Choroid plexus epithelial cell (primary cell): ENCODE data around the gene PRKG1.

Experiments
- DNase-seq: peaks from one replicate; pipeline ENCODE4 v3.0.0-alpha.2; 2010; ENCODE audit warnings: low read depth
- H3K4me3 ChIP-seq: 2 replicates; pipeline ENCODE4 v1.5.1; 2011; ENCODE audit warnings: low read depth, mild to moderate bottlenecking, control low read depth, low read length, moderate library complexity
- CTCF ChIP-seq: conservative IDR thresholded peaks from 2 replicates; pipeline ENCODE4 v1.5.1; 2011; ENCODE audit warnings: low read depth, mild to moderate bottlenecking, control low read depth, inconsistent platforms, low read length, moderate library complexity

Gene PRKG1

GRCh38 chr10:51075873-51076229 is 1.6 kb downstream of the PRKG1 start:
- no peak overlapping the region for H3K4me3 ChIP-seq
- DNase-seq, result no peak
- no peak for TF ChIP-seq CTCF

DNA sequence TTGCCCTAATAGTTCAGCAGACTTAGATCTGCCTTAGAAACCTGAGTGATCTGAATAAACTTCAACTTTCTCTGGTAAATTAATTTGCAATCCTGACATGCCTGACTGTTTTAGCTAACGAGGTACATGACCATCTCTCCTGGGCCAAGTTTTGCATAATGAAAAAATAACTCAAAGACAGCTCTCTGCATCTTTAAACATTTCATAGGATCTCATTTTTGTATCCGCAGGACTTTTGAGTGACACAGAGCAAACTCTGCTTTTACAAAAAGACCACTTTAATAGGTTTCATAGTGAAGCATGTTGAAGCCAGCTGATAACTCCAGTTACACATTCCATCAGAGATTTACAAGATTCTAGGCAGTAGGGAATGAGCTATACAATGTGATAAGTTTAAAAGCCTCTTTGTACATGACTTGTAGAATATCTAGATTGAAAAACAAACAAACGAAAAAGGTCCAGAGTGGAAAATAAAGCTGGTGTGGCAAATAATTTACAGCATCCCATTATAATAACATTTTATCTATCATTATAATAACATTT is 2.1 kb downstream of the PRKG1 start:
- DNase-seq, result no peak
- TF ChIP-seq CTCF, result no peak
- no peak overlapping the region for H3K4me3 ChIP-seq

GRCh38 chr10:51077074-51077473 is 2.8 kb downstream of the PRKG1 start:
- no peak for TF ChIP-seq CTCF
- no peak overlapping the region for H3K4me3 ChIP-seq
- DNase-seq, result no peak

- no peak for TF ChIP-seq CTCF
- DNase-seq, result no peak
- H3K4me3 ChIP-seq, result no peak overlapping the region
These were observed 3.2 kb downstream of the PRKG1 start for GRCh38 chr10:51077507-51077906.

- no peak overlapping the region for H3K4me3 ChIP-seq
- no peak for TF ChIP-seq CTCF
- DNase-seq, result no peak
These were observed 5.0 kb downstream of the PRKG1 start for GRCh38 chr10:51079331-51079730.

- no peak for TF ChIP-seq CTCF
- no peak for DNase-seq
- H3K4me3 ChIP-seq, result no peak overlapping the region
These were observed 5.5 kb downstream of the PRKG1 start for GRCh38 chr10:51079766-51080165.

- no peak for DNase-seq
- no peak overlapping the region for H3K4me3 ChIP-seq
- TF ChIP-seq CTCF, result no peak
These were observed 6.2 kb downstream of the PRKG1 start for GRCh38 chr10:51080311-51081006.
